Left renal cortex interstitium (tissue), 4 donors: Measurements from ENCODE around the gene ACAA2. TPM values are rescaled to one million over a fixed set of nuclear protein-coding genes. Genes with fewer than 3 reads are reported as not detected.
"Not testable (repeated sequence)": the region's sequence is repeated elsewhere in the genome, so short reads cannot be mapped to it uniquely, and the experiment has no call there.

ENCODE experiments used
- DNase-seq, 4 donors: peaks; one replicate each; pipeline ENCODE4 v3.0.0-alpha.2; 2013; ENCODE audit warnings: low read depth in 4 of 4, low spot score in 2 of 4, missing footprints in 1 of 4
- polyA plus RNA-seq, 4 donors: library from polyadenylated mRNA; unstranded; fragments of 120-200 nt; gene quantifications; one replicate each; pipeline ENCODE4 v1.2.1, GENCODE V29; 2013; ENCODE audit not compliant: insufficient read length in 4 of 4

The ACAA2 gene
- polyA plus RNA-seq, 4 donors, result 208 to 282 (median 236) TPM

GRCh38 chr18:49845629-49846360 lies 32.5 kb upstream of the ACAA2 start:
- no peak for DNase-seq

- DNase-seq, result no peak
Measured at GRCh38 chr18:49844903-49845302, 31.6 kb upstream of the ACAA2 start.

- no peak for DNase-seq
Measured at GRCh38 chr18:49843778-49844625, 30.7 kb upstream of the ACAA2 start.

GRCh38 chr18:49843131-49843530 lies 29.8 kb upstream of the ACAA2 start:
- DNase-seq, result no peak

GRCh38 chr18:49842656-49843055 lies 29.3 kb upstream of the ACAA2 start:
- DNase-seq, result no peak

DNA sequence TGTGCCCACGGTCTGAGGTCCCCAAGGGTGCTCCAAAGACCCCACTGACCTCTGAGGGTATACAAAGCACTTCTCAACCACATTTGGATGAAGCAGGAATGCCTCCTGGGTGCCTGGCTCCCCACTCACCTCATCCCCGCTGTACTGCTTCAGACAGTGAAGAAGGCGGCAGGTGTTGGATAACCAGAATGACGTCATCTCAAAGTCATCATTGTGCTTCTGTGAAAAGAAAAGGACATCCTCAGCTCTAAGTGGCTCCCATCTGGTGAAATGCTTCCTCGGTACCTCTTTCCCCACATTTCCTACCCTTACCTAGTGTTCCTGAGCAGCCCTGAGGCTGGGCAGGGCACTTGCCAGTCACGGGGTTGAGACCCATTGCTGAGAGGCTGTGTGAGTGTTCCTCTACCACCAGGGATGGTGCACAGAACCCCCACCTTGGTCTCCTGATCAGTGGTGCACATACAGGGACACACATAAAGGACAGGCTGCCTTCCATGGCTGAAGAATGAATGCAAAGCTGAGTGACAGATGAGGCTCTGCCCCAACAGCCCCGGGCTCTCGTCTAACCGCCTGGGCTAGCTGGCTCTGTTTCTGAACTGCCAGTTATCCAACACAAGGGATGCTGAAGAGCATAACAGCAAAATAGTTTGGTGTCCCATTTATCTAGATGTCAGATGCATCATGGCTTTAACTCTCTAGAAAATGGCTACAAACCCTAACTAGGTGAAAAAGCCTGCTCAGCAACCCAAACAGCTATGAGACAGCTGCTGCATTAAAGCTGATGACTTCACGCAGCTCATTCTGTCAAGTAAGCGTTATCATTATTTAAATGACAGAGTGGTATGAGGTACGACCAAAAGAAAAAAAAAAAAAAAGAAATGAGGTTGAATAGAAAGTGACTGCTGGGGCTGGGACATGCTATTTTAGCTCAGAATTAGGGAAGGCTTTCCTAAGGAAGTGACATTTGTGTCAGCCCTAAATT lies 28.2 kb upstream of the ACAA2 start:
- no peak for DNase-seq

- no peak for DNase-seq
Measured at GRCh38 chr18:49839012-49839411, 25.7 kb upstream of the ACAA2 start.

- DNase-seq, result no peak
Measured at GRCh38 chr18:49838381-49838780, 25.0 kb upstream of the ACAA2 start.

DNA sequence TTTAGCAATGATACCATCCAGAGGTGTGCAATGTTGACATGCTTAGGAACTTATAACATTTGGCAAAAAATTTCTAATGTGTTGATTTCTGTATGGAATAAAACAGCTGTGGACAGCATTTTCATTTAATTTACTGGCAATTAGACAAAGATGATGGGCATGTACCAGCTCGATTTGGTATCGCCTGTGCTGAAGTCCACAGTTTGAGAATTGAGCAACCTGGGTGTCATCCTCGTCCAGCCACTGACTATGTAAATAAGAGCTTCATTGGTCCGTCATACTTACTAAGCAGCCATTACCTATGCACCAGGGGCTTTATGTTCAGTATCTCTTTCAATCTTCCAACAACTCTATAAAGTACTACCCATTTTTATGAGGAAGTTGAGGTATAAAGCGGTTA lies 24.6 kb upstream of the ACAA2 start:
- DNase-seq, result no peak

DNA sequence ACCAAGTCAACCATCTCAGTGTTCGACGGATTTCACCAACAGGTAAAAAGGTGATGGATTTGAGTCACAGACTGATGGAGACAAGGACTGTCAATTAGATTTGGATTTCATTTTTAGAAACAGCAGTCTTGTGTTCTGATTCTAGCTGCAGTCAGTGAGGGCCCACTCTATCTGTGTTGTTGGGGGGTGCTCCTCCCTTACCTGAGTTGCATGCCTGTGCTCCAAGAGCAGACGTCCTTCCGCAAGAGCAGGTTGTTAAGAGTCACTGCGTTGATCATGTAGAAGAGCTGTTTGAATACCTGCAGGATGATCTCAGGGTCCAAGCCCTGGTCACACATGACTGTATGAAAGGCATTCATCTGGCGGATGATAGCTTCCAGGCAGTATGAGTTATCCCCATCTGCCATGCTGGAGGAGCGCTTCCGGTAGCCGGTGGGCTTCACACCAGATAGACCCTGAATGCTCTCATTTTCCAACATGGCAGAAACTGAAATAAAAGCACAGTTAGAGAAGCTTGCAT lies 24.0 kb upstream of the ACAA2 start:
- not testable (repeated sequence) for DNase-seq

- no peak for DNase-seq
Measured at GRCh38 chr18:49835405-49835804, 22.1 kb upstream of the ACAA2 start.

DNA sequence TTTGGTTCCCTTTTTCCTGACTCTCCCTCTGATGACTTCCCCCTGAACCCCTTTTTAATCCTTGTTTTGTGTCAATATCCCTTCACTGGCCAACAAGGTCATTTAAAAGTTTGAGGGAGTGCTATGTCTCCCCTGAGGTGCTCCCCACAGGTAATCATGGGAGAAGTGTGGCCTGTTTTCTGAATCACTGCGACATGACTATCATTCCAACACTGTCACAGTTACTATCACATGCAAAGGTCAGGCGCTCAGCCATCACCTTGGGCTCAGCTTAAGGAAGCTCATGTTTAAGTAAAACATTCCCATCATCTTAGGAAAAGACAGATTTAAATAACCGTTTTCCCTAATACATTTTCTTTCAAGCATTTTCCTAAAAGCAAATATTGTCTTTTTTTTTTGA lies 20.9 kb upstream of the ACAA2 start:
- no peak for DNase-seq

DNA sequence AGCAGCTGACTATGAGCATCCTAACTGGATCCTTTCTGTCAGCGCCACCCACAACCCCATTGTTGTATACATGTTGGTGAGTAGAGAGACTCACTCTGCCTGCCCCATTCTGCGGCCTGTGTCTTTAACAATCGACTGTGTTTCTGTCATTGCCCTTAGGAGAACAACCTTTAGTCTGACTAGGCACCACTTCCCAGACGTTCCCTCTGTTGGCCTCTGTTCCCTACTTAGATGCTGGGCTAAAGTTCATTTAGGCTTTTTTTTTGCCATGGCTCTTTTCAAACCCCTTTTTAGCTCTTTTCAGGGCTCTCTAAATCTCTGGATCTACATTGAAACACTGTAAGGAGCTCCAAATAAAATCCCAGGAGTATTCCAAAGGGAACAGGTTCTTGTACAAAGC lies 20.5 kb upstream of the ACAA2 start:
- DNase-seq, result no peak

DNA sequence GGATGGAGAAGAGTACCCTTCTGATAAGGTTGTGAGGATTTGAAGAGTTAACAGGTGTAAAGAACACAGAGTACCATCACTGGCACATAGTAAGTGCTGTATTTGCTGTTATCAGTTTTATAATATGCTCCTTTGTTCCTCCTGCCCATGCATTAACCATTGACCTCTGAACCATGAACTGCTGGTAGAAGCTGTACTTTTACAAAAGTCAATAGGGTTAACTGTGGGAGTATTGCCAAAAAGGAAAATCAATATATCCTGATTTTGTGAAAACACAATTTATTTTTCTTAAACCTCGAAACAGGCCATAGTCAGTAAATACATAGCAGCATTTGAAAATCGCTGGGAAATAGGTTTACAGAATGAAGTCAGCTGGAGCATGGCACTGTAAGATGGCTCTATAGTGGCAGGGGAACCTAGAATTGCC lies 18.9 kb upstream of the ACAA2 start:
- DNase-seq, result no peak

GRCh38 chr18:49827996-49828395 lies 14.7 kb upstream of the ACAA2 start:
- no peak for DNase-seq

GRCh38 chr18:49819823-49820671 lies 6.7 kb upstream of the ACAA2 start:
- no peak for DNase-seq

DNA sequence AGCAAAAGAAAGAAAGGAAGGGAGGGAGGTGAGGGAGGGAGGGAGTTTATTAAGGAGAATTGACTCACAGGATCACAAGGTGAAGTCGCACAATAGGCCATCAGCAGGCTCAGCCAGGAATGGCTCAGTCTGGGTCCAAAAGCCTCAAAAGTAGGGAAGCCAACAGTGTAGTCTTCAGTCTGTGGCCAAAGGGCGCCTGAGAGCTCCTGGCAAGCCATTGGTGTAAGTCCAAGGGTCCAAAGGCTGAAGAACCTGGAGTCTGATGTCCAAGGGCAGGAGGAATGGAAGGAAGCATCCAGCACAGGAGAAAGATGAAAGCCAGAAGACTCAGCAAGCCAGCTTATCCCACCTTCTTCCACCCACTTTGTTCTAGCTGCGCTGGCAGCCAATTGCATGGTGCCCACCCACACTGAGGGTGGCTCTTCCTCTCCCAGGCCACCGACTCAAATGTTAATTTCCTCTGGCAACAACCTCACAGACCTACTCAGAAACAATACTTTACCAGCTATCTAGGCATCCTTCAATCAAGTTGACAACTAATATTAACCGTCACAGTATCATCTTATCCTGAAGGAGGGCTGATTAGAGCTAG lies 5.8 kb upstream of the ACAA2 start:
- no peak for DNase-seq

GRCh38 chr18:49817947-49818346 lies 4.6 kb upstream of the ACAA2 start:
- DNase-seq, result no peak

DNA sequence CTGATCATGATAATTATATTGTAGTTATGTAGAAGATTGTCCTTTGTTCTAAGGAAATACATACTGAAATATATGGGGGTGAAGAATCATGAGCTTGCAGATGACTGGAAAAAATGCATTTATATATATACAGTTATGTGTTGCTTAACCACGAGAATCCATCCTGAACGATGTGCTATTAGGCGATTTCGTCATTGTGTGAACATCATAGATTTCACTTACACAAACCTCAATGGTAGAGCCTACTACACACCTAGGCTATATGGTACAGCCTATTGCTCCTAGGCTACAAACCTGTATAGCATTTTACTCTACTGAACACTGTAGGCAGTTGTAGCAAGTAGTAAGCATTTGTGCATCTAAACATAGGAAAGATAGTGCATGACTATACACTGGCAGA lies 2.6 kb upstream of the ACAA2 start:
- DNase-seq, result no peak
